PC-9 (cell line): ENCODE measurements around the gene CDK17. TPM values are rescaled to one million over a fixed set of nuclear protein-coding genes. Genes with fewer than 3 reads are reported as not detected.
A peak's percentile ranks its signal among the peaks of the same experiment; 100 is the strongest.

Experiments
- Bru-seq: library from RNA; stranded (reverse); fragments of 400-500 nt; gene quantifications from one replicate; lab custom pipeline; 2021; lab: Mats Ljungman, UMichigan
- BruChase-seq, 2 experiments: library from RNA; stranded (reverse); fragments of 400-500 nt; gene quantifications; one replicate each; lab custom pipeline; 2021; lab: Mats Ljungman, UMichigan
- BruUV-seq: library from RNA; stranded (reverse); fragments of 400-500 nt; replicated peaks from 2 replicates; lab custom pipeline; 2021; lab: Mats Ljungman, UMichigan
- CTCF ChIA-PET: fragments of 300-600 bp; sonication (Branson Sonifier 250); formaldehyde crosslinking; loops from one replicate; lab custom pipeline; 2022; ENCODE audit warnings: antibody characterized with exemption; lab: Charles Lee
- POLR2A ChIA-PET: fragments of 300-600 bp; sonication (Branson Sonifier 250); formaldehyde crosslinking; loops from one replicate; lab custom pipeline; 2022; ENCODE audit warnings: antibody characterized with exemption; ENCODE audit not compliant: unreplicated experiment; lab: Charles Lee
- DNase-seq, 2 experiments: peaks; one replicate each; pipeline versions ENCODE4 v3.0.0 to v3.0.0-alpha.2; 2015 to 2022; ENCODE audit warnings: mixed read lengths in 1 of 2
- H2AFZ ChIP-seq: fragments of 200-600 bp; sonication (generic); 2 replicates; pipeline ENCODE4 v1.8.1; 2017; ENCODE audit warnings: antibody characterized with exemption
- H3F3A ChIP-seq: fragments of 200-600 bp; sonication (generic); 2 replicates; pipeline ENCODE4 v1.8.1; 2017; ENCODE audit warnings: antibody characterized with exemption, mild to moderate bottlenecking, low read depth; ENCODE audit not compliant: insufficient read depth
- H3K27ac ChIP-seq: fragments of 200-600 bp; sonication (generic); 2 replicates; pipeline ENCODE4 v1.6.1; 2016; ENCODE audit warnings: mixed run types
- H3K27me3 ChIP-seq: fragments of 200-600 bp; sonication (generic); 2 replicates; pipeline ENCODE4 v1.6.1; 2016; ENCODE audit warnings: low read depth, mixed run types; ENCODE audit not compliant: insufficient read depth
- H3K36me3 ChIP-seq: fragments of 200-600 bp; sonication (generic); 2 replicates; pipeline ENCODE4 v1.6.1; 2016; ENCODE audit warnings: low read depth, mixed run types
- H3K4me1 ChIP-seq: fragments of 200-600 bp; sonication (generic); replicated peaks from 2 replicates; pipeline ENCODE4 v1.6.1; 2016; ENCODE audit warnings: mixed run types; ENCODE audit not compliant: insufficient read depth
- H3K4me2 ChIP-seq: fragments of 200-600 bp; sonication (generic); 2 replicates; pipeline ENCODE4 v1.6.1; 2017; ENCODE audit warnings: mixed run types
- H3K4me3 ChIP-seq: fragments of 200-600 bp; sonication (generic); 2 replicates; pipeline ENCODE4 v1.6.1; 2016; ENCODE audit warnings: mixed run types
- H3K79me2 ChIP-seq: fragments of 200-600 bp; sonication (generic); 2 replicates; pipeline ENCODE4 v1.6.1; 2017; ENCODE audit warnings: low read depth, mixed run types
- H3K9me2 ChIP-seq: fragments of 200-600 bp; sonication (generic); 2 replicates; pipeline ENCODE4 v1.8.1; 2017; ENCODE audit warnings: mild to moderate bottlenecking; ENCODE audit not compliant: insufficient read depth
- H3K9me3 ChIP-seq: fragments of 200-600 bp; sonication (generic); 2 replicates; pipeline ENCODE4 v1.8.1; 2016; ENCODE audit warnings: low read depth; ENCODE audit not compliant: insufficient read depth
- H4K20me1 ChIP-seq: fragments of 200-600 bp; sonication (generic); 2 replicates; pipeline ENCODE4 v1.8.1; 2017; ENCODE audit not compliant: insufficient read depth
- CTCF ChIP-seq: fragments of 200-600 bp; sonication (generic); conservative IDR thresholded peaks from 2 replicates; pipeline ENCODE4 v1.6.1; 2017; ENCODE audit warnings: mixed run types, antibody characterized with exemption, mild to moderate bottlenecking, moderate library complexity
- EZH2 ChIP-seq: fragments of 200-600 bp; sonication (generic); IDR thresholded peaks from 2 replicates; pipeline ENCODE4 v1.8.0; 2017; ENCODE audit warnings: antibody characterized with exemption, low read depth
- intact Hi-C: fragments of 100-400 bp; cut with micrococcal nuclease; formaldehyde crosslinking; loops from one replicate; pipeline ENCODE4 v1.10.0; 2022; ENCODE audit not compliant: unreplicated experiment
- long read RNA-seq: library from polyadenylated mRNA; stranded (forward); transcript quantifications from one replicate; pipeline ENCODE4 v2.0.0, GENCODE V29; 2022
- total RNA-seq: library from RNA; stranded (reverse); gene quantifications from 2 replicates; pipeline ENCODE4 v1.2.3, GENCODE V29; 2021

CDK17 gene
- total RNA-seq (22.5 and 29.0 TPM in 2 replicates), Bru-seq, nascent RNA (percentile 94 among the genes with signal in this experiment), BruChase-seq, experiment 1, labeled RNA remaining after a 2-hour chase (percentile 88 among the genes with signal in this experiment), BruChase-seq, experiment 2, labeled RNA remaining after a 6-hour chase (percentile 74 among the genes with signal in this experiment)
- long read RNA-seq, full-length matches to known transcripts: 27 of 38 reads
- long read RNA-seq, partial matches to known transcripts: 3 of 38 reads
- long read RNA-seq, other reads (novel, unspliced or antisense): 8 of 38 reads

DNA sequence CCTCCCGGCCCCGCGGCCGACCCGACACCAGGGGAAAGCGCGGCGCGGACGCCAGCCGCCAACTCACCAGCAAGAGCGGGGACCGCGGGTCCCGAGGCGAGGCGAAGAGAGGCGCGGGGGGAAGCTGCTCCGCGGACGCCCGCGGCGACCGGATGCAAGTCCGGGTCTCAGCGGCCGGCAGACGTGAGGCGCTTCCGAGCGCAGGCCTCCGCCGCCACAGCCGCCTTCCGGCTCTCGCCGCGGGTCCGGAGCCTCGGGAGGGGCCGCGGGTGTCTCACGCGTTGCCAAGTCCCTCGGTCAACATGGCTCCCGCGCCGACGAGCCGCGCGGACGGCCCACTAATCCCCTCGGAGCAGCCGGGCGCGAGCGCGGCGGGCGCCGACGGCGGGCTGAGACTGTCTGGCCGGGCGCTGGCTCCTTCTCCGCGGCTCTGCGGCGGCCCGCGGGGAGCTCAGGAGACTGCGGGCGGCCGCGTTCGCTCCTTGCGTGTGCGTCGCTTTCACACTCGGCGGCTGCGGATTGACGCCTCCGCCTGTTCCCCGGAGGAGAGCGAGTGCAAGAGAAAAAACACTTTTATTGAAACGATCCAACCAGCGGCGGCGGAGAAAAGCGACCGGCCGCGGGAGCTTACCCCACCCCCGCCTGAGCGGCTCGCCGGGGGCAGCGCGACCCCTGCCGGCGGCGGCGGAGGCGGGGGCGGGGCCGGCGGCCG lies at the start of gene CDK17:
TSS of gene CDK17 (minus strand) at position 521 of the 712 bp plus-strand sequence. CDS start 65,603 bp downstream, outside the sequence.
- no peak for TF ChIP-seq CTCF
- TF ChIP-seq EZH2: no peak
- no peaks in the 10 kb centered on the region for H3K36me3 ChIP-seq
- intact Hi-C loops: loop anchor here (2.0 to 10.0 kb wide), 5 partner anchors 47 to 337 kb away; no protein-coding TSS in a partner anchor
- BruUV-seq: TSS peak; percentile 36
- no peaks in the 10 kb centered on the region for H3K9me2 ChIP-seq
- H3K4me3 ChIP-seq: peak within 1 kb of the TSS; percentile 67
- no peaks in the 10 kb centered on the region; the same call in 1 of the 2 replicates for H3K9me3 ChIP-seq
- ChIA-PET POLR2A (interaction anchor here (0.5 to 0.9 kb wide), 4 partner anchors 58 to 1180 kb away, joined by 3 to 6 read pairs (median 4); no protein-coding TSS in a partner anchor), CTCF (interaction anchor here (0.6 to 1.5 kb wide), 4 partner anchors 66 to 334 kb away, joined by 4 to 11 read pairs (median 8); no protein-coding TSS in a partner anchor)
- H3K79me2 ChIP-seq: peaks cover 46% of the 10 kb centered on the region
- peak; percentile 70 to 81 for DNase-seq
- no peaks in the 10 kb centered on the region for H3K27me3 ChIP-seq
- H3K4me2 ChIP-seq: peak within 1 kb of the TSS; percentile 100
- H3K27ac ChIP-seq: peak within 1 kb of the TSS; percentile 93
- H3K4me1 ChIP-seq: peaks cover 51% of the 10 kb centered on the region
- H2AFZ ChIP-seq: peak within 1 kb of the TSS; percentile 85
- H4K20me1 ChIP-seq: peaks cover 27% of the 10 kb centered on the region
- H3F3A ChIP-seq: peaks cover 24% of the 10 kb centered on the region

DNA sequence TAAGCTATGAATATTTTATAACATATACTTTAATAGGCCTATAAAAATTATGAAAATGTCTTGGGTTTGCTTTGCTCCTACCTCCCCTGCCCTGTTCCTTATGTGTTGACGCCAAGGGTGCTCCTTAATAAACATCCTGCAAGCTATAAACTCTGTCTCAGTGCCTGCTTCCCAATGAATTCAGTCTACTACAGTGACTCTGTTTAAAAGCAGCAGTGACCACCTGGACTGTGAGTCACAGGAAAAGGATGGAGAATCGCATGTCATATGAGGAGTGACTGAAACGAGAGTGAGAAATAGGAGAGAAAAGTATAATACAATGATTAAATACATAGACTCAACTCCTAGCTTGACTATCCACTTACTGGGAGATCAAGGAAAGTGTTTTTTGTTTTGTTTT lies 48.1 kb upstream of the CDK17 start:
- H3K9me3 ChIP-seq: peaks cover 4% of the 10 kb centered on the region; the same call in 1 of the 2 replicates
- no peak overlapping the region; the same call in 1 of the 2 replicates for H2AFZ ChIP-seq
- no peak overlapping the region for H3K4me3 ChIP-seq
- CTCF ChIA-PET: interaction anchor here (0.6 kb wide), 1 partner anchor 41 kb away, joined by 3 read pairs; the partner anchor contains the start of gene CFAP54
- intact Hi-C loops: loop anchor here (5.0 kb wide), 1 partner anchor 46 kb away; the partner anchor contains the start of gene CDK17
- TF ChIP-seq CTCF (no peak), EZH2 (no peak)
- H3K4me1 ChIP-seq: peaks cover 58% of the 10 kb centered on the region
- H3K9me2 ChIP-seq: no peaks in the 10 kb centered on the region
- no peaks in the 10 kb centered on the region for H4K20me1 ChIP-seq
- no peaks in the 10 kb centered on the region for H3K36me3 ChIP-seq
- peak overlapping the region; percentile 90 for H3K27ac ChIP-seq
- no peaks in the 10 kb centered on the region for H3K79me2 ChIP-seq
- H3F3A ChIP-seq: peaks cover 46% of the 10 kb centered on the region
- no peaks in the 10 kb centered on the region for H3K27me3 ChIP-seq
- BruUV-seq: no TSS peak
- peak overlapping the region; percentile 32 for H3K4me2 ChIP-seq
- DNase-seq: peak in 1 of 2 experiments; percentile 69
- POLR2A ChIA-PET: interaction anchor here (0.5 to 0.7 kb wide), 4 partner anchors 38 to 455 kb away, joined by 3 to 7 read pairs (median 6); no protein-coding TSS in a partner anchor

- ChIA-PET POLR2A (no interaction called here), CTCF (no interaction called here)
- Histone ChIP-seq H3K9me2 (no peaks in the 10 kb centered on the region), H3K4me1 (peaks cover 48% of the 10 kb centered on the region), H3K27me3 (no peaks in the 10 kb centered on the region), H3F3A (peaks cover 36% of the 10 kb centered on the region), H3K36me3 (no peaks in the 10 kb centered on the region), H3K9me3 (peaks cover 4% of the 10 kb centered on the region; the same call in 1 of the 2 replicates), H3K4me3 (no peak overlapping the region), H3K79me2 (no peaks in the 10 kb centered on the region), H3K27ac (peak overlapping the region; percentile 90), H2AFZ (no peak overlapping the region), H4K20me1 (no peaks in the 10 kb centered on the region), H3K4me2 (peak overlapping the region; percentile 66; the same call in 1 of the 2 replicates)
- DNase-seq: no peak
- TF ChIP-seq EZH2: no peak
- TF ChIP-seq CTCF: no peak
- intact Hi-C loops: loop anchor here (5.0 kb wide), 1 partner anchor 45 kb away; the partner anchor contains the start of gene CDK17
- no TSS peak for BruUV-seq
Observed at GRCh38 chr12:96447256-96447655, 47.0 kb upstream of the CDK17 start.
